Activated CD8-positive, alpha-beta memory T cell treated with anti-CD3 and anti-CD28 coated beads, Interleukin-2, amount 10 ng/mL, durations not matched to agents 7 days and 5 days (primary cell): ENCODE measurements around the gene SNCG. TPM values are rescaled to one million over a fixed set of nuclear protein-coding genes. Genes with fewer than 3 reads are reported as not detected.
"Not testable (repeated sequence)": the region's sequence is repeated elsewhere in the genome, so short reads cannot be mapped to it uniquely, and the experiment has no call there.

Experiments
- ATAC-seq: fragments of 150-1000 bp; cut with Tn5 transposase; one replicate; pipeline ENCODE4 v1.10.0; 2021; ENCODE audit warnings: moderate library complexity
- CTCF ChIA-PET: fragments of 350-600 bp; sonication (Branson Sonifier 250); formaldehyde crosslinking; loops from one replicate; lab custom pipeline; 2021; ENCODE audit warnings: antibody characterized with exemption; lab: Charles Lee
- DNase-seq: peaks from one replicate; pipeline ENCODE4 v3.0.0-alpha.2; 2020
- H3K27ac Mint-ChIP-seq: one replicate; pipeline ENCODE4 v1.8.0; 2021; ENCODE audit warnings: mild to moderate bottlenecking, mixed read lengths
- H3K27me3 Mint-ChIP-seq: one replicate; pipeline ENCODE4 v1.8.0; 2021; ENCODE audit warnings: mixed read lengths
- H3K36me3 Mint-ChIP-seq: one replicate; pipeline ENCODE4 v1.8.0; 2021; ENCODE audit warnings: mild to moderate bottlenecking, mixed read lengths
- H3K4me1 Mint-ChIP-seq: one replicate; pipeline ENCODE4 v1.8.0; 2021; ENCODE audit warnings: mixed read lengths
- H3K4me3 Mint-ChIP-seq: one replicate; pipeline ENCODE4 v1.8.0; 2021; ENCODE audit warnings: mild to moderate bottlenecking, moderate library complexity, mixed read lengths
- H3K9me3 Mint-ChIP-seq: one replicate; pipeline ENCODE4 v1.8.0; 2022; ENCODE audit warnings: low read depth, mixed read lengths
- total RNA-seq, 2 experiments: library from RNA; stranded (reverse); gene quantifications; one replicate each; pipeline ENCODE4 v1.2.3, GENCODE V29; 2021

The SNCG gene
- not detected for total RNA-seq

GRCh38 chr10:86958116-86958900 lies at the start of gene SNCG:
Gene SNCG (plus strand): TSS chr10:86958599. CDS start chr10:86958698, 99 bp downstream.
- CTCF ChIA-PET = interaction anchor here (2.3 kb wide), 2 partner anchors 9 to 10 kb away, joined by 9 to 12 read pairs; no protein-coding TSS in a partner anchor

GRCh38 chr10:86914734-86915133 lies 43.7 kb upstream of the SNCG start:
- Mint-ChIP-seq H3K27ac (no peak overlapping the region), H3K4me3 (no peak overlapping the region), H3K27me3 (no peaks in the 10 kb centered on the region), H3K36me3 (peaks cover 21% of the 10 kb centered on the region), H3K9me3 (no peaks in the 10 kb centered on the region), H3K4me1 (no peaks in the 10 kb centered on the region)
- ATAC-seq = no peak
- CTCF ChIA-PET = interaction anchor here (1.0 kb wide), 1 partner anchor 24 kb away, joined by 3 read pairs; no protein-coding TSS in a partner anchor
- DNase-seq = no peak

More at GRCh38 chr10:86958116-86958900, at the start of gene SNCG:
- Mint-ChIP-seq H3K27ac (no peak within 1 kb of the TSS), H3K27me3 (no peaks in the 10 kb centered on the region), H3K36me3 (no peaks in the 10 kb centered on the region), H3K4me1 (peaks cover 5% of the 10 kb centered on the region), H3K9me3 (no peaks in the 10 kb centered on the region), H3K4me3 (no peak within 1 kb of the TSS)
- no peak for ATAC-seq
- no peak for DNase-seq

DNA sequence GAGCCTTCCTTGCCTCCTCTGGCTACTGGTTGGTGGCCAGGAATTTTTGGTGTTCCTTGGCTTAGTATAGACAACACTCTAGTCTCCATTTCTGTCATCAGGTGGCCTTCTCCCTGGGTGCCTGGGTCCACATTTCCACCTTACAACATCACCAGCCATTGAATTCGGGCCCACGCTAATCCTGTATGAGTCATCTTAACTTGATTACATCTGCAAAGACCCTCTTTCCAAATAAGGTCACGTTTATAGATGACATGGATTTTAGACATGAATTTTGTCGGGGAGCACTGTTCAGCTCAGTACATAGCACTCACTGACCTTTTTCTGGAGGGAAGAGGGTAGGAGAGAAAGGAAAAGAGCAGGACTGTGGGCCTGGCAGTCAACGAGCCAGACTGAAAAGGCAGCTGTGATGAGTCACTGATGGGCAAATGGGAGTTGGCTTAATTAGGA lies 40.4 kb upstream of the SNCG start:
- no peak for ATAC-seq
- peaks cover 22% of the 10 kb centered on the region for H3K36me3 Mint-ChIP-seq
- no peaks in the 10 kb centered on the region for H3K9me3 Mint-ChIP-seq
- no peak overlapping the region for H3K27ac Mint-ChIP-seq
- H3K4me3 Mint-ChIP-seq = no peak overlapping the region
- CTCF ChIA-PET = interaction anchor here (2.4 kb wide), 1 partner anchor 21 kb away, joined by 9 read pairs; no protein-coding TSS in a partner anchor
- H3K27me3 Mint-ChIP-seq = no peaks in the 10 kb centered on the region
- H3K4me1 Mint-ChIP-seq = no peaks in the 10 kb centered on the region
- DNase-seq = no peak

- CTCF ChIA-PET = no interaction called here
- Mint-ChIP-seq H3K27ac (no peak overlapping the region), H3K27me3 (no peaks in the 10 kb centered on the region), H3K9me3 (no peaks in the 10 kb centered on the region), H3K4me3 (no peak overlapping the region), H3K36me3 (peaks cover 13% of the 10 kb centered on the region), H3K4me1 (no peaks in the 10 kb centered on the region)
- DNase-seq (no peak), ATAC-seq (no peak)
These were observed 35.8 kb upstream of the SNCG start for GRCh38 chr10:86922553-86922961.

GRCh38 chr10:86929468-86930380 lies 28.7 kb upstream of the SNCG start:
- Mint-ChIP-seq H3K36me3 (no peaks in the 10 kb centered on the region), H3K4me1 (no peaks in the 10 kb centered on the region), H3K4me3 (no peak overlapping the region), H3K27me3 (no peaks in the 10 kb centered on the region), H3K27ac (no peak overlapping the region), H3K9me3 (no peaks in the 10 kb centered on the region)
- no peak for DNase-seq
- no peak for ATAC-seq
- CTCF ChIA-PET = no interaction called here

- no peaks in the 10 kb centered on the region for H3K27me3 Mint-ChIP-seq
- H3K36me3 Mint-ChIP-seq = no peaks in the 10 kb centered on the region
- no peak for DNase-seq
- no peak overlapping the region for H3K27ac Mint-ChIP-seq
- no peaks in the 10 kb centered on the region for H3K4me1 Mint-ChIP-seq
- H3K4me3 Mint-ChIP-seq = no peak overlapping the region
- CTCF ChIA-PET = interaction anchor here (0.8 to 1.2 kb wide), 2 partner anchors 8 to 10 kb away, joined by 3 read pairs; no protein-coding TSS in a partner anchor
- ATAC-seq = no peak
- no peaks in the 10 kb centered on the region for H3K9me3 Mint-ChIP-seq
These were observed 26.5 kb upstream of the SNCG start for GRCh38 chr10:86931872-86932271.

DNA sequence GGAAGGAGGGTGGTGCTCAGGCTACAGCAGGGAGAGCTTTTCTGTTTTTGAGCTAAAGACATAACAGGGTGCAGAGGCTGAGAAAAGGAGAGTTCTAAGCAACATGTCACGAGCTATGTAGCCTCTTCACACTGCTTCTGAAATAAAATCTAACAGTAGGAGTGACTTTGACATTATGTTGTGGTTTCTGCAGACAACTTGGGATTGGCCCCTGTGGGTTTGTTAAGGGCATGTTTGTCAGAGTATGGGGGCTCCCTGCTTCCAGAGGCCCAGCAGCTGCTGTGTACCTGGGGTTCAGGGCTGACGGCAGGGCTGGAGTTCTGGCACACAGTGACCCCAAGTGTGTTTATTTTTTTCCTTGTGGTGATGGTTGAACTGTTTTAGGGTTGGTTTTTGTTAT lies 25.7 kb upstream of the SNCG start:
- H3K36me3 Mint-ChIP-seq = no peaks in the 10 kb centered on the region
- H3K9me3 Mint-ChIP-seq = no peaks in the 10 kb centered on the region
- no peaks in the 10 kb centered on the region for H3K27me3 Mint-ChIP-seq
- H3K4me3 Mint-ChIP-seq = no peak overlapping the region
- ATAC-seq (no peak), DNase-seq (no peak)
- no peak overlapping the region for H3K27ac Mint-ChIP-seq
- no peaks in the 10 kb centered on the region for H3K4me1 Mint-ChIP-seq
- CTCF ChIA-PET = interaction anchor here (1.2 kb wide), 1 partner anchor 9 kb away, joined by 3 read pairs; no protein-coding TSS in a partner anchor

DNA sequence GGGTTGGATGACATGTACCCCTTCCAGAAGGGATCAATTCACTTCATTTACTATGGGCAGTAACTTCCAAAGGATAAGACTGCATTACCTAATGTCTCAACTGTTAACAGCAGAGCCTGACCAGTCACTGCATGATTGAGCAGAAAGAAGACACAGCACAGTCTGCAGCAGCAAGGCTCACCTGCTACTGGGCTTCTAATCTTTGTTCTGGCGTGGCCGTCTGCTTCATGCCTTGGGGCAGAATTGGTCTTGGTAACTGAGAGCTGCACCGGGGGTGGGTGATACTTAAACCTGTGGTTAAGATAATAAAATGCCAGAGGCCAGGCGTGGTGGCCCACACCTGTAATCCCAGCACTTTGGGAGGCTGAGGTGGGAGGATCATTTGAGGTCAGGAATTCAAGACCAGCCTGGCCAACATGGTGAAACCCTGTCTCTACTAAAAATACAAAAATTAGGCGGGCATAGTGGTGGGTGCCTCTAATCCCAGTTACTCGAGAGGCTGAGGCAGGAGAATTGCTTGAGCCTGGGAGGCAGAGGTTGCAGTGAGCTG lies 24.2 kb upstream of the SNCG start:
- CTCF ChIA-PET = not testable (repeated sequence)

GRCh38 chr10:86936661-86937501 lies 21.5 kb upstream of the SNCG start:
- CTCF ChIA-PET = interaction anchor here (1.3 to 1.5 kb wide), 3 partner anchors 10 to 248 kb away, joined by 3 to 4 read pairs (median 3); no protein-coding TSS in a partner anchor
- DNase-seq (peak; percentile 38), ATAC-seq (no peak)
- H3K27ac Mint-ChIP-seq = no peak overlapping the region
- no peaks in the 10 kb centered on the region for H3K27me3 Mint-ChIP-seq
- H3K9me3 Mint-ChIP-seq = no peaks in the 10 kb centered on the region
- no peak overlapping the region for H3K4me3 Mint-ChIP-seq
- no peaks in the 10 kb centered on the region for H3K36me3 Mint-ChIP-seq
- H3K4me1 Mint-ChIP-seq = peaks cover 4% of the 10 kb centered on the region

More for the DNA sequence above, 24.2 kb upstream of the SNCG start:
- ATAC-seq, DNase-seq, H3K27ac Mint-ChIP-seq, H3K9me3 Mint-ChIP-seq, H3K4me1 Mint-ChIP-seq, H3K27me3 Mint-ChIP-seq, H3K36me3 Mint-ChIP-seq, H3K4me3 Mint-ChIP-seq: not testable (repeated sequence)

GRCh38 chr10:86937502-86938154 lies 20.8 kb upstream of the SNCG start:
- Mint-ChIP-seq H3K27ac (no peak overlapping the region), H3K4me3 (no peak overlapping the region), H3K27me3 (no peaks in the 10 kb centered on the region), H3K36me3 (no peaks in the 10 kb centered on the region), H3K4me1 (peaks cover 4% of the 10 kb centered on the region), H3K9me3 (no peaks in the 10 kb centered on the region)
- DNase-seq (peak; percentile 27), ATAC-seq (no peak)
- CTCF ChIA-PET = interaction anchor here (1.1 to 3.5 kb wide), 10 partner anchors 9 to 249 kb away, joined by 3 to 35 read pairs (median 4); partner anchors contain the start of gene ADIRF

GRCh38 chr10:86938260-86938659 lies 20.1 kb upstream of the SNCG start:
- Mint-ChIP-seq H3K4me3 (no peak overlapping the region), H3K27me3 (no peaks in the 10 kb centered on the region), H3K9me3 (no peaks in the 10 kb centered on the region), H3K4me1 (peaks cover 4% of the 10 kb centered on the region), H3K36me3 (no peaks in the 10 kb centered on the region), H3K27ac (no peak overlapping the region)
- CTCF ChIA-PET = interaction anchor here (0.7 to 3.5 kb wide), 18 partner anchors 8 to 250 kb away, joined by 3 to 35 read pairs (median 5); partner anchors contain the start of genes ADIRF, GLUD1 and SHLD2
- ATAC-seq = no peak
- peak; percentile 34 for DNase-seq

DNA sequence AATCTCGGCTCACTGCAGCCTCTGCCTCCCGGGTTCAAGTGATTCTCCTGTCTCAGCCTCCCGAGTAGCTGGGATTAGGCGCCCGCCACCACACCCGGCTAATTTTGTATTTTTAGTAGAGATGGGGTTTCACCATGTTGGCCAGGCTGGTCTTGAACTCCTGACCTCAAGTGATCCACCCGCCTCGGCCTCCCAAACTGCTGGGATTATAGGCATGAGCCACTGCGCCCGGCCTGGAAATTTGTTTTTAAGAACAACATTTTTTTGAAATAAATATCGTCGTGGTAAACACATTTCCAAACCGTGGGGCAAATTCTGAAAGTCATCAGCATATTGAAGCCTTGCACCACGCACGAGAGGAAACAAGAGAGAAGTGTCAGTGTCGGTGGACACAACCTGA lies 18.3 kb upstream of the SNCG start:
- not testable (repeated sequence) for H3K4me3 Mint-ChIP-seq, H3K27ac Mint-ChIP-seq, H3K36me3 Mint-ChIP-seq

More for the DNA sequence above, 18.3 kb upstream of the SNCG start:
- H3K9me3 Mint-ChIP-seq, DNase-seq, ATAC-seq, H3K27me3 Mint-ChIP-seq: not testable (repeated sequence)
- peaks cover 11% of the 10 kb centered on the region for H3K4me1 Mint-ChIP-seq
- CTCF ChIA-PET = interaction anchor here (0.5 to 3.5 kb wide), 12 partner anchors 8 to 228 kb away, joined by 3 to 35 read pairs (median 3); partner anchors contain the start of gene ADIRF
